Stimulated activated memory B cell treated with anti-CD40 and anti-IgM and Interleukin-4, amounts not matched to agents 10 μg/mL and 1 μg/mL and 100 μg/mL, for 72 hours (primary cell): Measurements from ENCODE around the gene BTBD10.

Source experiments
- ATAC-seq: fragments of 150-1000 bp; cut with Tn5 transposase; 2 replicates; pipeline ENCODE4 v1.10.0; 2021
- H3K27ac Mint-ChIP-seq: one replicate; pipeline ENCODE4 v1.8.0; 2022; ENCODE audit warnings: mild to moderate bottlenecking, mixed read lengths
- H3K27me3 Mint-ChIP-seq: one replicate; pipeline ENCODE4 v1.8.0; 2022; ENCODE audit warnings: mixed read lengths
- H3K36me3 Mint-ChIP-seq: one replicate; pipeline ENCODE4 v1.8.0; 2022; ENCODE audit warnings: mixed read lengths
- H3K4me1 Mint-ChIP-seq: one replicate; pipeline ENCODE4 v1.8.0; 2022; ENCODE audit warnings: mixed read lengths
- H3K4me3 Mint-ChIP-seq: one replicate; pipeline ENCODE4 v1.8.0; 2022; ENCODE audit warnings: mild to moderate bottlenecking, moderate library complexity, mixed read lengths
- H3K9me3 Mint-ChIP-seq: one replicate; pipeline ENCODE4 v1.8.0; 2022; ENCODE audit warnings: mixed read lengths

BTBD10 gene

GRCh38 chr11:13367115-13367514 lies 95.9 kb downstream of the BTBD10 start:
- Mint-ChIP-seq H3K27ac (no peak overlapping the region), H3K4me3 (no peak overlapping the region), H3K4me1 (no peaks in the 10 kb centered on the region), H3K36me3 (peaks cover 30% of the 10 kb centered on the region), H3K9me3 (no peaks in the 10 kb centered on the region), H3K27me3 (no peaks in the 10 kb centered on the region)
- ATAC-seq = no peak

GRCh38 chr11:13366266-13367026 lies 96.6 kb downstream of the BTBD10 start:
- H3K4me3 Mint-ChIP-seq = no peak overlapping the region
- peaks cover 34% of the 10 kb centered on the region for H3K36me3 Mint-ChIP-seq
- no peaks in the 10 kb centered on the region for H3K9me3 Mint-ChIP-seq
- peak; percentile 27 for ATAC-seq
- H3K4me1 Mint-ChIP-seq = no peaks in the 10 kb centered on the region
- no peak overlapping the region for H3K27ac Mint-ChIP-seq
- H3K27me3 Mint-ChIP-seq = no peaks in the 10 kb centered on the region

DNA sequence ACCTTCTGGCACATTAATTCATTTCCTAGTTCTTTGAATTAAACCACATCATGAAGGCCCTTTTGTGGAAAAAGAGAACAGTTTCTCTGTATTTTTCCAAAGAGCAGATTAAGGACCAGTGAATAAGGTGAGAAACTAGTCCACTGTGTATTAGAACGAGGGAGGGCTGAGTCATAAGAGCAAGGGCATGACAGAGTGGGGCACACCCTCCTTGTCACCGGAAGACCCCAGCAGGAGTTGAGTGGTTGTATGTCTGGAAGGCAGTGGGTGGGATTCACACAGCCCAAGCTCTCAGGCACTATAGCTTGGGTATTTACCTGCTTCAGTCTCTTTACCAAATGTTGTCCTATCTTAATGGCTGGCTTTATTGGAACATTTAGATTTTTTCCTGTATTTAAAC lies 98.6 kb downstream of the BTBD10 start:
- no peak overlapping the region for H3K4me3 Mint-ChIP-seq
- H3K27ac Mint-ChIP-seq = peak overlapping the region; percentile 13
- H3K4me1 Mint-ChIP-seq = no peaks in the 10 kb centered on the region
- no peak for ATAC-seq
- H3K36me3 Mint-ChIP-seq = peaks cover 54% of the 10 kb centered on the region
- no peaks in the 10 kb centered on the region for H3K9me3 Mint-ChIP-seq
- no peaks in the 10 kb centered on the region for H3K27me3 Mint-ChIP-seq

DNA sequence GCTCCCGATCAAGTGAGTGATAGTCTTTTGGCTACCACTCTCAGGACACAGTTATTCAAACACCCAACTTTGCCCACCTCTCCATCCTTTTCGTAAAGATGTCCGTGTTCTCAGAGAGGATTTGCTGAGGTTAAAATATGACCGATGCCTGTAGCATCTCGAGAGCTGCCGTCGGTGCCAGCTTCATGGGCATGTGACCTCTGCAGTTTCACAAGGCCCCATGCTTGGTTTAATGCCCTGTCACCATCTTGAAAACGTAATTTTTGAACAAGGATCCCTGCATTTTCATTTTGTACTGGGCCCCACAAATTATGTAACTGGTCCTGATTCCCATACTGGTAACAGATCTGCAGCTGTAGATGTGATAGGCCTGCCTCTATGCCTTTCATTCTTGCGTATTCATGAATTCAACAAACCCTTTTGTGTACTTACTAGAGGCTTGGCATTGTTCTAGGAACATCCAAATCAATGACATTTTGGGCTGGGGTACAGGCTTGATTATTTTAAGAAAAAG lies 100.4 kb downstream of the BTBD10 start:
- no peaks in the 10 kb centered on the region for H3K9me3 Mint-ChIP-seq
- peaks cover 52% of the 10 kb centered on the region for H3K36me3 Mint-ChIP-seq
- no peak for ATAC-seq
- no peaks in the 10 kb centered on the region for H3K27me3 Mint-ChIP-seq
- no peaks in the 10 kb centered on the region for H3K4me1 Mint-ChIP-seq
- H3K27ac Mint-ChIP-seq = no peak overlapping the region
- H3K4me3 Mint-ChIP-seq = no peak overlapping the region

- no peak overlapping the region for H3K27ac Mint-ChIP-seq
- no peaks in the 10 kb centered on the region for H3K4me1 Mint-ChIP-seq
- ATAC-seq = no peak
- H3K36me3 Mint-ChIP-seq = peaks cover 67% of the 10 kb centered on the region
- H3K27me3 Mint-ChIP-seq = no peaks in the 10 kb centered on the region
- H3K4me3 Mint-ChIP-seq = no peak overlapping the region
- H3K9me3 Mint-ChIP-seq = no peaks in the 10 kb centered on the region
Observed at GRCh38 chr11:13358596-13359270, 104.3 kb downstream of the BTBD10 start.

DNA sequence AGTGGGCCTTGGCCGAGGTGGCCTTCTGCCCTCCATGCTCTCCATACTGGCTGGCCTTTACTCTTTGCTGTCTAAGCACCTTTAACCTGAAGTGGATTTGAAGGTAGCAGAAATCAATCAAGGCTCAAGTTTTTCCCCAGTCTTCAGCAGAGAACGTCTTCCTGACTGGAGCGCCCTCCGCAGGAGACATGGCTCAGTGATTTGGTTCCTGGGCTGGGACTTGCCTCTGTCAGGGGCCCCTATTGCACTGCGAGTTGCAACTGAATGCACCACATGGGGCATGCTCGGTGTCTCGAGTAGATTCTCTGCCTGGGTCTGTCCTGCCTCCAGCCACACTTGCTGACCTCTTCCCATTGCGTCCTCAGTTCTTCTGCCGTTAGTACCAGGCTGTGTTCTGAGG lies 105.8 kb downstream of the BTBD10 start:
- no peaks in the 10 kb centered on the region for H3K9me3 Mint-ChIP-seq
- ATAC-seq = no peak
- H3K27ac Mint-ChIP-seq = no peak overlapping the region
- no peaks in the 10 kb centered on the region for H3K27me3 Mint-ChIP-seq
- no peaks in the 10 kb centered on the region for H3K4me1 Mint-ChIP-seq
- peaks cover 60% of the 10 kb centered on the region for H3K36me3 Mint-ChIP-seq
- no peak overlapping the region for H3K4me3 Mint-ChIP-seq

- ATAC-seq = no peak
- Mint-ChIP-seq H3K4me1 (no peaks in the 10 kb centered on the region), H3K36me3 (peaks cover 57% of the 10 kb centered on the region), H3K27me3 (no peaks in the 10 kb centered on the region), H3K4me3 (no peak overlapping the region), H3K27ac (no peak overlapping the region), H3K9me3 (no peaks in the 10 kb centered on the region)
Observed at GRCh38 chr11:13355191-13355590, 107.8 kb downstream of the BTBD10 start.

DNA sequence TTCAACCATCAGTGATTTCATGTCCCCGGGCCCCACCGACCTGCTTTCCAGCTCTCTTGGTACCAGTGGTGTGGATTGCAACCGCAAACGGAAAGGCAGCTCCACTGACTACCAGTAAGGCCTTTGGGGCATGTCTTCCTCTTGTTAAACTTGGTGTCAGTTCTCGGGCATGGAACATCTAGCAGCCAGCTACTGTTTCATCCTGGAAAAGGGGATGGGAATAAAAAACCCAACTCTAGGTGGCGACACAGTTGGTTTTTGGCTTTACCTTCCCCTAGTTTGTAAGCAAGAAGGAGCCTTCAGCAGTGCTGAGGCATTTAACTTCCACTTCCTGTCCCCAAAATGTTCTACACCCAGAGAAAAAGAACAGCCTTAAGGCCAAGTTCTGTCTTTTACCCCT lies 108.7 kb downstream of the BTBD10 start:
- H3K9me3 Mint-ChIP-seq = no peaks in the 10 kb centered on the region

DNA sequence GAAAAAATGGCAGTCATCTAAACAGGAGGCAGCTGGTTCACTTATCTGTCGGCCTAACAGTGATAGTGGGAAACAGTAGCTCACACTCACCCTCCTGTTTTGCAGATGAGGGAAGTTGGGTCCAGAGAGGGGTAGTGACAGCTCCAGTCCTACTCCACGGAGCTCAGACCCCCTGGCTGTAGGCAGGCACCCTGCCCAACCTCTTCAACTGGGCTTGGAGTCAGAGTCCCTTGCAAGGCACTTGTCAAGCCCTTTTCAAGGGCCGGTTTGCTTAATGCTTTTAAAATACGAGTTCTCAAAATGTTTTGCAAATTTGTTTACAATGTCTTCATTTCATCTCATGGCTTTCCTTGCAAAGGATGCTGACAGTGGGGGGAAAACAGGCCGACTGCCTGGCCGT lies 110.3 kb downstream of the BTBD10 start:
- H3K9me3 Mint-ChIP-seq = no peaks in the 10 kb centered on the region
- ATAC-seq = no peak
- H3K27ac Mint-ChIP-seq = no peak overlapping the region
- no peaks in the 10 kb centered on the region for H3K27me3 Mint-ChIP-seq
- no peak overlapping the region for H3K4me3 Mint-ChIP-seq
- H3K36me3 Mint-ChIP-seq = peaks cover 45% of the 10 kb centered on the region
- H3K4me1 Mint-ChIP-seq = peaks cover 10% of the 10 kb centered on the region

More for the DNA sequence above, 108.7 kb downstream of the BTBD10 start:
- no peak for ATAC-seq
- Mint-ChIP-seq H3K4me1 (no peaks in the 10 kb centered on the region), H3K4me3 (no peak overlapping the region), H3K36me3 (peaks cover 50% of the 10 kb centered on the region), H3K27me3 (no peaks in the 10 kb centered on the region), H3K27ac (no peak overlapping the region)

DNA sequence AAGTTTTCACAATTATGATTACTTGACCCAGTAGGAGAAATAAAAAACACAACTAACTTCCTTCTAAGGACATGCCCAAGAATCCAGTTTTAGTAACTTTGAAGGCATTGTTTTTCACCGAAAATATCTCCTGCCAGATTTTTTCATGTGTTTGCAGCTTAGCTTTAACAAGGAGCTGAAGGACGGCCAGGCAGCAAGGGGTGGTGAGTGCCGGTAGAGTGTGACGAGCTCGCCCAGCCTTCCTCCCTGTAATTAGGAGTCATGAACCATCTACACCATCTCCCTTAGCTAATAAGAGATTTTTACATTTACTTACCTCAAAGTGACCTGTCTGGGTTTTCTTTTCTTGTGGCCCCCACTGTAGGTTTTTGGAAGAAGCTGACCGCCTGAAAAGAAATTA lies 113.4 kb downstream of the BTBD10 start:
- ATAC-seq = no peak
- H3K4me1 Mint-ChIP-seq = peaks cover 20% of the 10 kb centered on the region
- no peak overlapping the region for H3K4me3 Mint-ChIP-seq
- H3K9me3 Mint-ChIP-seq = no peaks in the 10 kb centered on the region
- H3K27me3 Mint-ChIP-seq = no peaks in the 10 kb centered on the region
- peaks cover 21% of the 10 kb centered on the region for H3K36me3 Mint-ChIP-seq
- H3K27ac Mint-ChIP-seq = no peak overlapping the region

DNA sequence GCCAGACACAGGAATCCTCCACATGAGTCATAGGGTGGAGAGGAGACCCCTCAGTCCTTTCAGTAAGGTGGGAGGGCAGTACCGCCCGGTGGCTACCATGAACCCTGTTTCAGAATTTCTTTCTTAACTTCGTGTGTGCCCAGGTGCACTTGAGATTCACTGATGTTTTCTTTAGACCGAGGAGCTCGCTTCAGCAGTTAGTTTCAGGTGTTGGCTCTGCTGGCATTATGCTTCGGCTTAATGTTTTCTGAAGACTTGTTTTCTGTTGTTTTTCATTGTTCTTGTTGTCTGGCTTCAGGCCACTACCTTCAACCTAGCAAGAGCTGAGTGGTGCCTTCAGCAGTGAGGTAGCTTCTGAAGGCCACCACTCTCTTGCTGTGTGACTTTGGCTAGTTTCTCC lies 114.0 kb downstream of the BTBD10 start:
- H3K27me3 Mint-ChIP-seq = no peaks in the 10 kb centered on the region
- H3K36me3 Mint-ChIP-seq = peaks cover 20% of the 10 kb centered on the region
- no peaks in the 10 kb centered on the region for H3K9me3 Mint-ChIP-seq
- peak overlapping the region; percentile 64 for H3K27ac Mint-ChIP-seq
- no peak overlapping the region for H3K4me3 Mint-ChIP-seq
- no peak for ATAC-seq
- peaks cover 23% of the 10 kb centered on the region for H3K4me1 Mint-ChIP-seq

GRCh38 chr11:13348305-13348704 lies 114.7 kb downstream of the BTBD10 start:
- H3K27me3 Mint-ChIP-seq = no peaks in the 10 kb centered on the region
- peaks cover 27% of the 10 kb centered on the region for H3K4me1 Mint-ChIP-seq
- peak; percentile 66 for ATAC-seq
- no peaks in the 10 kb centered on the region for H3K9me3 Mint-ChIP-seq
- H3K4me3 Mint-ChIP-seq = peak overlapping the region; percentile 2
- H3K27ac Mint-ChIP-seq = peak overlapping the region; percentile 64
- peaks cover 21% of the 10 kb centered on the region for H3K36me3 Mint-ChIP-seq

GRCh38 chr11:13347901-13348300 lies 115.1 kb downstream of the BTBD10 start:
- H3K4me3 Mint-ChIP-seq = peak overlapping the region; percentile 2
- peaks cover 28% of the 10 kb centered on the region for H3K4me1 Mint-ChIP-seq

GRCh38 chr11:13346470-13346869 lies 116.6 kb downstream of the BTBD10 start:
- H3K36me3 Mint-ChIP-seq = peaks cover 14% of the 10 kb centered on the region
- no peaks in the 10 kb centered on the region for H3K27me3 Mint-ChIP-seq
- ATAC-seq = no peak
- peaks cover 34% of the 10 kb centered on the region for H3K4me1 Mint-ChIP-seq
- no peaks in the 10 kb centered on the region for H3K9me3 Mint-ChIP-seq
- H3K4me3 Mint-ChIP-seq = no peak overlapping the region
- H3K27ac Mint-ChIP-seq = peak overlapping the region; percentile 11

More at GRCh38 chr11:13347901-13348300, 115.1 kb downstream of the BTBD10 start:
- Mint-ChIP-seq H3K27me3 (no peaks in the 10 kb centered on the region), H3K27ac (peak overlapping the region; percentile 64), H3K36me3 (peaks cover 21% of the 10 kb centered on the region), H3K9me3 (no peaks in the 10 kb centered on the region)
- no peak for ATAC-seq

DNA sequence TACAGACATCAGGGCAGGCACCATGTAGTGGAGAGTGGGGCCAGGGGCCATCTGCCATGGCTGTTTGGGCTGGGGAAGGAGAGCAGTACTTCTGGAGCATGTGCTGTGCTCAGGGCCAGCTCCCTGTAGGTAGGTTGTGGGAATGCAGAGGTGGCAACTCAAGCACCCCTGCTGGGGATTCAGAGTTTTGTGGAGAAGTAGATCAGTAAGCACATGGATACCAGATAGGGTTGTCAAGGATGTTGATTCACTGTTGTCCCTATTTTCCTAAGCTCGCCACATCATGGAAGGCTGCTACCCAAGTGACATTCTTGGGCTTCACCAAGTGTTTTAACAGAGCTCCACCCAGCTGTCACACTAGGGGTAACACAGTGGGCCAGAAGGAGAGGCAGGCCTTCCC lies 118.2 kb downstream of the BTBD10 start:
- Mint-ChIP-seq H3K27me3 (no peaks in the 10 kb centered on the region), H3K36me3 (peaks cover 10% of the 10 kb centered on the region), H3K4me3 (no peak overlapping the region), H3K4me1 (peaks cover 48% of the 10 kb centered on the region), H3K27ac (no peak overlapping the region), H3K9me3 (no peaks in the 10 kb centered on the region)
- no peak for ATAC-seq
